Hepatocyte (in vitro differentiated cells): Measurements from ENCODE around the gene NKIRAS1. TPM values are rescaled to one million over a fixed set of nuclear protein-coding genes. Genes with fewer than 3 reads are reported as not detected.

Source experiments
- DNase-seq: peaks from one replicate; pipeline ENCODE4 v3.0.0-alpha.2; 2016; ENCODE audit warnings: low spot score
- H2AFZ ChIP-seq: fragments of 200-600 bp; sonication (generic); 2 replicates; pipeline ENCODE4 v1.6.0; 2016; ENCODE audit warnings: antibody characterized with exemption, mild to moderate bottlenecking
- H3K27ac ChIP-seq: fragments of 200-600 bp; sonication (generic); 2 replicates; pipeline ENCODE4 v1.5.1; 2016; ENCODE audit warnings: mild to moderate bottlenecking
- H3K27me3 ChIP-seq: fragments of 200-600 bp; sonication (generic); 2 replicates; pipeline ENCODE4 v1.6.1; 2016
- H3K36me3 ChIP-seq: fragments of 200-600 bp; sonication (generic); replicated peaks from 2 replicates; pipeline ENCODE4 v1.5.1; 2016; ENCODE audit warnings: low read depth; ENCODE audit not compliant: insufficient read depth
- H3K4me1 ChIP-seq: fragments of 200-600 bp; sonication (generic); 2 replicates; pipeline ENCODE4 v1.5.1; 2016; ENCODE audit warnings: mild to moderate bottlenecking, moderate library complexity; ENCODE audit not compliant: insufficient read depth
- H3K4me2 ChIP-seq: fragments of 200-600 bp; sonication (generic); 2 replicates; pipeline ENCODE4 v1.6.0; 2016
- H3K4me3 ChIP-seq: fragments of 200-600 bp; sonication (generic); 2 replicates; pipeline ENCODE4 v1.5.1; 2016; ENCODE audit warnings: mild to moderate bottlenecking
- H3K79me2 ChIP-seq: fragments of 200-600 bp; sonication (generic); 2 replicates; pipeline ENCODE4 v1.6.0; 2017; ENCODE audit warnings: mild to moderate bottlenecking
- H3K9me2 ChIP-seq: fragments of 200-600 bp; sonication (generic); replicated peaks from 2 replicates; pipeline ENCODE4 v1.6.0; 2017; ENCODE audit warnings: mild to moderate bottlenecking; ENCODE audit not compliant: insufficient read depth
- H3K9me3 ChIP-seq: fragments of 200-600 bp; sonication (generic); 2 replicates; pipeline ENCODE4 v1.5.1; 2016; ENCODE audit warnings: low read depth, mild to moderate bottlenecking
- H4K20me1 ChIP-seq: fragments of 200-600 bp; sonication (generic); 2 replicates; pipeline ENCODE4 v1.6.0; 2016; ENCODE audit warnings: mild to moderate bottlenecking; ENCODE audit not compliant: insufficient read depth, poor library complexity, severe bottlenecking
- EZH2 ChIP-seq: fragments of 200-600 bp; sonication (generic); IDR thresholded peaks from 2 replicates; pipeline ENCODE4 v1.6.1; 2016; ENCODE audit warnings: antibody characterized with exemption, mild to moderate bottlenecking, borderline replicate concordance
- EZH2phosphoT487 ChIP-seq: fragments of 200-600 bp; sonication (generic); IDR thresholded peaks from one replicate; pipeline ENCODE4 v1.6.1; 2018; ENCODE audit warnings: antibody characterized with exemption, mild to moderate bottlenecking, low read depth, moderate library complexity; ENCODE audit not compliant: unreplicated experiment, severe bottlenecking
- WGBS: methylation state at CpG from one replicate; pipeline ENCODE4 v1.1.6; 2016; ENCODE audit warnings: low lambda C conversion rate; ENCODE audit errors: missing lambda C conversion rate; 5-methylcytosine and 5-hydroxymethylcytosine counted together
- polyA plus RNA-seq: library from polyadenylated mRNA; unstranded; fragments of >200 nt; fragmentation: Nextera tagmentation; extraction: Ambion mirVana; gene quantifications from 2 replicates; pipeline ENCODE4 v1.2.1, GENCODE V29; 2016
- total RNA-seq: library from RNA; depleted of rRNA; stranded (reverse); fragments of >200 nt; gene quantifications from 2 replicates; pipeline ENCODE4 v1.2.3, GENCODE V29; 2014
- TF ChIP-seq, protein P1 (sequence below): fragments of 200-600 bp; sonication (generic); IDR thresholded peaks from 2 replicates; pipeline ENCODE4 v1.5.1; 2016; ENCODE audit warnings: antibody characterized with exemption, mild to moderate bottlenecking; ENCODE audit not compliant: poor library complexity

The NKIRAS1 gene
- total and polyA plus RNA-seq, 2 experiments from 2014 or later = 16.9 to 19.8 TPM

GRCh38 chr3:23932571-23932970 is 15.8 kb upstream of the NKIRAS1 start:
- Histone ChIP-seq H3K27me3 (no peaks in the 10 kb centered on the region), H3K4me2 (no peak overlapping the region), H3K4me3 (no peak overlapping the region), H3K27ac (no peak overlapping the region), H2AFZ (no peak overlapping the region), H3K9me2 (no peaks in the 10 kb centered on the region), H3K36me3 (no peaks in the 10 kb centered on the region), H3K79me2 (no peaks in the 10 kb centered on the region), H4K20me1 (no peaks in the 10 kb centered on the region), H3K4me1 (no peaks in the 10 kb centered on the region), H3K9me3 (no peaks in the 10 kb centered on the region)
- WGBS = 98% methylated on average over 4 of the region's 4 CpGs
- TF ChIP-seq EZH2 = no peak
- TF ChIP-seq EZH2phosphoT487 = no peak
- TF ChIP-seq, protein P1, sequence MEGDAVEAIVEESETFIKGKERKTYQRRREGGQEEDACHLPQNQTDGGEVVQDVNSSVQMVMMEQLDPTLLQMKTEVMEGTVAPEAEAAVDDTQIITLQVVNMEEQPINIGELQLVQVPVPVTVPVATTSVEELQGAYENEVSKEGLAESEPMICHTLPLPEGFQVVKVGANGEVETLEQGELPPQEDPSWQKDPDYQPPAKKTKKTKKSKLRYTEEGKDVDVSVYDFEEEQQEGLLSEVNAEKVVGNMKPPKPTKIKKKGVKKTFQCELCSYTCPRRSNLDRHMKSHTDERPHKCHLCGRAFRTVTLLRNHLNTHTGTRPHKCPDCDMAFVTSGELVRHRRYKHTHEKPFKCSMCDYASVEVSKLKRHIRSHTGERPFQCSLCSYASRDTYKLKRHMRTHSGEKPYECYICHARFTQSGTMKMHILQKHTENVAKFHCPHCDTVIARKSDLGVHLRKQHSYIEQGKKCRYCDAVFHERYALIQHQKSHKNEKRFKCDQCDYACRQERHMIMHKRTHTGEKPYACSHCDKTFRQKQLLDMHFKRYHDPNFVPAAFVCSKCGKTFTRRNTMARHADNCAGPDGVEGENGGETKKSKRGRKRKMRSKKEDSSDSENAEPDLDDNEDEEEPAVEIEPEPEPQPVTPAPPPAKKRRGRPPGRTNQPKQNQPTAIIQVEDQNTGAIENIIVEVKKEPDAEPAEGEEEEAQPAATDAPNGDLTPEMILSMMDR = no peak
- no peak for DNase-seq

- Histone ChIP-seq H3K79me2 (no peaks in the 10 kb centered on the region), H3K4me2 (no peak overlapping the region), H3K9me2 (no peaks in the 10 kb centered on the region), H3K27ac (no peak overlapping the region), H2AFZ (no peak overlapping the region), H3K4me1 (no peaks in the 10 kb centered on the region), H3K27me3 (no peaks in the 10 kb centered on the region), H4K20me1 (no peaks in the 10 kb centered on the region), H3K9me3 (no peaks in the 10 kb centered on the region), H3K4me3 (no peak overlapping the region), H3K36me3 (no peaks in the 10 kb centered on the region)
- WGBS = 89% methylated on average over 3 of the region's 3 CpGs
- no peak for TF ChIP-seq EZH2
- no peak for TF ChIP-seq EZH2phosphoT487
- TF ChIP-seq, protein P1 = no peak
- no peak for DNase-seq
Observed at GRCh38 chr3:23931597-23931996, 14.8 kb upstream of the NKIRAS1 start.

DNA sequence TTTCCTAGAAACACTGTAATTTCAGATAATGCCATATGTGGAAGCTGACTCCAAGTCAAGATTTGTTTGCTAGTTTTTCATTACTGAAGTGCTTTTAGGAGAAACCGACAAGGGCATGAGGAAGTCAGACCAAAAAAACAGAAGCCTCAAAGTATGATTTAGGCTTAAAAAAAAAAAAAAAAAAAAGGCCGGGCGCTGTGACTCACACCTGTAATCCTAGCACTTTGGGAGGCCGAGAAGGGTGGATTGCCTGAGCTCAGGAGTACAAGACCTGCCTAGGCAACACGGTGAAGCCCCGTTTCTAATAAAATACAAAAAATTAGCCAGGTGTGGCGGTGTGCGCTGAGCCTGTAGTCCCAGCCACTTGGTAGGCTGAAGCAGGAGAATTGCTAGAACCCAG is 11.7 kb upstream of the NKIRAS1 start:
- Histone ChIP-seq H3K27me3 (no peaks in the 10 kb centered on the region), H3K9me2 (no peaks in the 10 kb centered on the region), H3K4me3 (no peak overlapping the region), H3K9me3 (no peaks in the 10 kb centered on the region), H3K79me2 (no peaks in the 10 kb centered on the region), H3K4me2 (no peak overlapping the region), H3K27ac (no peak overlapping the region), H2AFZ (no peak overlapping the region), H3K36me3 (no peaks in the 10 kb centered on the region), H4K20me1 (no peaks in the 10 kb centered on the region), H3K4me1 (no peaks in the 10 kb centered on the region)
- WGBS = 62% methylated on average over 8 of the region's 8 CpGs
- no peak for DNase-seq
- TF ChIP-seq, protein P1 = no peak
- no peak for TF ChIP-seq EZH2
- no peak for TF ChIP-seq EZH2phosphoT487

DNA sequence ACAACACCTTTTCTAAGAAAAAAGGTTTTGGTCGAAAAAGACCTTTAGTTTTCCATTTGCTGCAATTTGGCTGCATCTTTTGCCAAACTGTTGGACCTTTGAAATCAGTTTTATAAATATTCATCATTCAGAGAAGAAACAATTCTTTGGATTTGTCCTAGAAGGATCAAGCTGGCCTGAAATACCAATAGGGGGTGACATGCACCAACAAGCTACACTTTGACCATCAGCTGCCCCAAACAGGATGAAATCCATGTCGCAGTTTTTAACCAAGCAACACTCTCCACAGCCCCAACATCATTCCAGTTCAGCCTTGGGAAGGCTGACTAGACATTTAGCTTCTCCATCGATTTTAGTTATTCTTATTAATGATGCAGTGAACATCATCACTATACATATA is 9.9 kb upstream of the NKIRAS1 start:
- Histone ChIP-seq H3K79me2 (no peaks in the 10 kb centered on the region), H3K4me1 (no peaks in the 10 kb centered on the region)
- WGBS = 92% methylated on average over 3 of the region's 3 CpGs

More for the DNA sequence above, 9.9 kb upstream of the NKIRAS1 start:
- TF ChIP-seq, protein P1 = no peak
- no peak for TF ChIP-seq EZH2
- TF ChIP-seq EZH2phosphoT487 = no peak
- DNase-seq = no peak
- Histone ChIP-seq H3K4me2 (no peak overlapping the region), H3K9me2 (no peaks in the 10 kb centered on the region), H3K27me3 (no peaks in the 10 kb centered on the region), H3K4me3 (no peak overlapping the region), H3K36me3 (no peaks in the 10 kb centered on the region), H3K9me3 (no peaks in the 10 kb centered on the region), H2AFZ (no peak overlapping the region), H3K27ac (no peak overlapping the region), H4K20me1 (no peaks in the 10 kb centered on the region)
